ENCODE results near the gene MOGAT2. TPM values are rescaled to one million over a fixed set of nuclear protein-coding genes. Genes with fewer than 3 reads are reported as not detected.

Gene MOGAT2
- total RNA-seq, 3 donors from 2014 or later, result 86.4 to 247 (median 192) TPM

DNA sequence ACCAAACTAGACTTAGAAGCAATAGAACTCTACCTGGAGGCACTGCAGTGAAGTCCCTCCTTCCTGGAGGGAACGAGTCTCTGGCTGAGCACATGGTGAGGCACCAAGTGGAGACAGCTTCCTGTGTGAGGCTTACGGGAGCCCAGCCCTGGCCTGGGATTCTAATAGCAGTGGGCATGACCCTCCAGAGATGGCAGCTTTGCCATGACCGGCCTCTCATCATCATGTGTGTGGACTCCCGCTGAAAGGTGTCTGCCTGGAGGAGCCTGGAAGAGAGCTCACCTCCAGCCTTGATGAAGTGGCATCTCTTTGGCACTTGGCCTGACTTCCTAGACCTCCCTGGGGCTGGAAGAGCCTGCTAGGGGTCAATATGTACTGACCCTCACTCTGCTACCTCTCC lies 58.9 kb downstream of the MOGAT2 start:
- no peak for TF ChIP-seq CTCF (IDR thresholded peaks at IDR 0.05)
- intact Hi-C loops (cut with DNase I, micrococcal nuclease), result no loop called here
- Histone ChIP-seq H3K9me3 (no peaks in the 10 kb centered on the region), H3K36me3 (ENCODE audit: low read depth) (no peaks in the 10 kb centered on the region), H3K4me3 (no peak overlapping the region), H3K4me1 (ENCODE audit: low read depth) (no peaks in the 10 kb centered on the region)
- ATAC-seq (no peak), DNase-seq (no peak)

DNA sequence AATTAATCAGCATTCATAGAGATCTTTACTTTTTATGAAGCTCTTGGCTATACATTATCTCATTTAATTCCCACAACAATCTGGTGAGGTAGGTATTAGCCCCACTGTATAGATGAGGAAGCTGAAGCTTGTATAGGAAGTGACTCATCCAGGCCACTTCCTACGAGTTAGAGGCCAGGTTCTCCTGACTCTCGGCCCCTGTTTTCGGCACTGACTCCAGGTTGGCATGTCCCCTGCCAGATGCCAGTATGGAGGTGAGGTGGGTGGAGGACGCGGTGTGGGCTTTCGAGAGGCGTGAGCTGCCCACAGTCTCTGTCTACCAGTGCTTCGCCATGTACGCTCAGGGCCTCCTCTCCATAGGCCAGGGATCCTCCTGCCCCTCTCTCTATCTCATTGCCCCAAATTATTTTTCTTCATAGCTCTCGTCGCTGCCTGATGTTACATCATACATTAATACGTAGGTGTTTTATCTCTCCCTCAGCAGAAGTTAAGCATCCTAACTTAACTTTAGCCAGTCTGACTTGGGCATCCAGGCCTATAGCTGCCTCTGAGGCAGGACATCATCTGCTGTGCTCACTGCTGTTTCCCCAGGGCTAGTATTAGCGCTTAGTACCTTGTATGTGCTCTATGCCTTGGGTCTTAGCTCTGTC lies 59.9 kb downstream of the MOGAT2 start:
- no peaks in the 10 kb centered on the region for H3K36me3 ChIP-seq (ENCODE audit: low read depth)
- no peak overlapping the region for H3K4me3 ChIP-seq
- intact Hi-C loops (cut with DNase I, micrococcal nuclease), result no loop called here
- H3K4me1 ChIP-seq (ENCODE audit: low read depth), result no peaks in the 10 kb centered on the region
- no peaks in the 10 kb centered on the region for H3K9me3 ChIP-seq
- ATAC-seq, result peak; percentile 44
- no peak for DNase-seq
- TF ChIP-seq CTCF (IDR thresholded peaks at IDR 0.05), result no peak

DNA sequence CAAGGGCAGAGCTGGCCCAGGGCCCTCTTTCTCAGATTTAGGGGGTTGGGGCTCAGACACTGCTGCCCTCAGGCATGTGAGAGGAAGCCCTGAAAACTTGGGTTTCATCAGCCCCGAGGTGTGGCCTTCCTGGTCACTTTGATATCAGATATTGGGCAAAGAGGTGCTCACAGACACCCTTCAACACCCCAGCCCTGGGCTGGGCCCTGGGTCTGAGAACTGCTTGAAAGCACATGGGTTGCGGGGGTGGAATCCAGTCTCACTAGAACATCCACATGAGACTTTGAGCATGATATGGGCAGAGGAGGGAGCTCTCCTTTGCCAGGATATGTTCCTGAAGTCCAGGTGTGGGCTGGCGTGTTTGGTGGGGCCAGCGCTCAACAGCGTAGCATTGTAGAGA lies 61.3 kb downstream of the MOGAT2 start:
- Histone ChIP-seq H3K36me3 (ENCODE audit: low read depth) (no peaks in the 10 kb centered on the region), H3K9me3 (no peaks in the 10 kb centered on the region)

GRCh38 chr11:75779960-75780359 lies 62.3 kb downstream of the MOGAT2 start:
- intact Hi-C loops (cut with DNase I, micrococcal nuclease), result no loop called here
- no peak for TF ChIP-seq CTCF (IDR thresholded peaks at IDR 0.05)
- DNase-seq (peak in 1 of 3 donors; percentile 6), ATAC-seq (no peak)
- no peak overlapping the region for H3K4me3 ChIP-seq
- no peaks in the 10 kb centered on the region for H3K4me1 ChIP-seq (ENCODE audit: low read depth)
- no peaks in the 10 kb centered on the region for H3K36me3 ChIP-seq (ENCODE audit: low read depth)
- no peaks in the 10 kb centered on the region for H3K9me3 ChIP-seq

More for the DNA sequence above, 61.3 kb downstream of the MOGAT2 start:
- DNase-seq (no peak), ATAC-seq (no peak)
- intact Hi-C loops (cut with DNase I, micrococcal nuclease), result no loop called here
- no peak overlapping the region for H3K4me3 ChIP-seq
- TF ChIP-seq CTCF (IDR thresholded peaks at IDR 0.05), result no peak
- no peaks in the 10 kb centered on the region for H3K4me1 ChIP-seq (ENCODE audit: low read depth)

- no peak overlapping the region for H3K4me3 ChIP-seq
- peaks cover under 1% of the 10 kb centered on the region for H3K4me1 ChIP-seq (ENCODE audit: low read depth)
- TF ChIP-seq CTCF (IDR thresholded peaks at IDR 0.05), result no peak
- DNase-seq, result peak in 1 of 3 donors; percentile 8
- intact Hi-C loops (cut with DNase I, micrococcal nuclease), result no loop called here
- no peaks in the 10 kb centered on the region for H3K36me3 ChIP-seq (ENCODE audit: low read depth)
- H3K9me3 ChIP-seq, result no peaks in the 10 kb centered on the region
- ATAC-seq, result no peak
Measured at GRCh38 chr11:75780888-75781287, 63.2 kb downstream of the MOGAT2 start.

DNA sequence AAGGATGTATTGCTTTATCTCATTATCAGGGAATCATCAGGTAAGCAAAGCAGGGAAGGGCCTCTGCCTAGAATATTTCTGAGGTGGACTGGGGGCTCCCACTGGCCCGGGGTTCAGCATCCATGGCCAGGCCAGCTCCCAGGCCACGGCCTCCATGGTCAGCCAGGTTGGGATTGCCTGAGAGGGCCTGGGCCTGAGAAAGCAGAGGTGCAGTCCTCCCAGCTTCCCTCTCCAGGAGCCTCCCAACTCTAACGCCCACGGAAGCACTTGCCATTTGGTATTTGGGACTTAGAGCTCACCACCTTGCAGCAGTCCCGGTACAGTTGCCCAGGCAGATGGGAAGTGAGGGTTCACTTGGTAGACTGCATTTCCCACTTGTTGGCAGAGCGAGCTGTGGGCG lies 63.7 kb downstream of the MOGAT2 start:
- Histone ChIP-seq H3K4me3 (no peak overlapping the region), H3K9me3 (no peaks in the 10 kb centered on the region), H3K36me3 (ENCODE audit: low read depth) (no peaks in the 10 kb centered on the region), H3K4me1 (ENCODE audit: low read depth) (peaks cover 4% of the 10 kb centered on the region)
- TF ChIP-seq CTCF (IDR thresholded peaks at IDR 0.05), result no peak
- intact Hi-C loops (cut with DNase I, micrococcal nuclease), result no loop called here
- DNase-seq (no peak), ATAC-seq (no peak)
